ENCODE measurements around the gene HBQ1. TPM values are rescaled to one million over a fixed set of nuclear protein-coding genes. Genes with fewer than 3 reads are reported as not detected.
"Not testable (repeated sequence)": the region's sequence is repeated elsewhere in the genome, so short reads cannot be mapped to it uniquely, and the experiment has no call there.

The HBQ1 gene
- total RNA-seq, 1 donor from 2014 or later: 2.7 TPM

- Histone ChIP-seq H3K9ac (ENCODE audit: low read length) (no peak overlapping the region), H3K79me2 (ENCODE audit: insufficient read depth, low read length) (no peaks in the 10 kb centered on the region), H3K36me3 (ENCODE audit: insufficient read depth, low read length) (no peaks in the 10 kb centered on the region), H4K20me1 (ENCODE audit: insufficient read depth, low read length) (no peaks in the 10 kb centered on the region), H3K4me3 (ENCODE audit: insufficient read depth, low read depth, low read length) (no peak overlapping the region), H3K27ac (ENCODE audit: low read depth, low read length) (no peak overlapping the region), H2AFZ (ENCODE audit: low read depth, low read length) (no peak overlapping the region), H3K9me3 (ENCODE audit: insufficient read depth, low read depth, low read length) (peaks cover 2% of the 10 kb centered on the region), H3K4me2 (ENCODE audit: low read length) (no peak overlapping the region), H3K27me3 (ENCODE audit: insufficient read depth, low read length) (peaks cover 38% of the 10 kb centered on the region), H3K4me1 (ENCODE audit: insufficient read depth, low read length) (peaks cover 6% of the 10 kb centered on the region)
- Mint-ChIP-seq H3K27ac (ENCODE audit: unreplicated experiment) (peak overlapping the region; percentile 26), H3K27me3 (ENCODE audit: low read depth, unreplicated experiment) (peaks cover 47% of the 10 kb centered on the region), H3K4me1 (ENCODE audit: low read depth, unreplicated experiment) (peaks cover 2% of the 10 kb centered on the region), H3K4me3 (ENCODE audit: unreplicated experiment) (no peak overlapping the region), H3K9me3 (ENCODE audit: unreplicated experiment) (peaks cover 6% of the 10 kb centered on the region), H3K36me3 (ENCODE audit: low read depth, unreplicated experiment) (no peaks in the 10 kb centered on the region)
- DNase-seq (ENCODE audit: low read depth) (no peak), FAIRE-seq (no peak)
- TF ChIP-seq EZH2 (IDR thresholded peaks at IDR 0.05; ENCODE audit: insufficient read depth, low read length): no peak
- no peak for TF ChIP-seq CTCF (IDR thresholded peaks at IDR 0.05; ENCODE audit: insufficient read depth, low read depth, low read length)
Observed at GRCh38 chr16:168424-168823, 11.8 kb upstream of the HBQ1 start.

DNA sequence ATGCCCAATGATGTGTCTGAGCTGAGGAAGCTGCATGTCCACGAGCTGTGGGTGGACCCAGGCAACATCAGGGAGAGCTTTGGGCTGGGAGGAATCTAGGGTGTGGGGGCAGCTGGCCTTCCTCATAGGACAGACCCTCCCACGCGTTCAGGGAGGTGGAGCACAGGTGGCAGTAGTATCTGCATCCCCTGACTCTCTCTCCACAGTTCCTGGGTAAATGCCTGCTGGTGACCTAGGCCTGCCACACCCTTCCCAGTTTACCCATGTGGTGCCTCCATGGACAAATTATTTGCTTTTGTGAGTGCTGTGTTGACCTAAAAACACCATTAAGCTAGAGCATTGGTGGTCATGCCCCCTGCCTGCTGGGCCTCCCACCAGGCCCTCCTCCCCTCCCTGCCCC lies 11.2 kb upstream of the HBQ1 start:
- no peaks in the 10 kb centered on the region for H3K36me3 Mint-ChIP-seq (ENCODE audit: low read depth, unreplicated experiment)
- H3K4me1 Mint-ChIP-seq (ENCODE audit: low read depth, unreplicated experiment): peaks cover 2% of the 10 kb centered on the region
- no peak overlapping the region for H3K9ac ChIP-seq (ENCODE audit: low read length)
- H3K27ac ChIP-seq (ENCODE audit: low read depth, low read length): no peak overlapping the region
- no peaks in the 10 kb centered on the region for H4K20me1 ChIP-seq (ENCODE audit: insufficient read depth, low read length)
- H3K4me3 ChIP-seq (ENCODE audit: insufficient read depth, low read depth, low read length): no peak overlapping the region
- H2AFZ ChIP-seq (ENCODE audit: low read depth, low read length): no peak overlapping the region
- TF ChIP-seq CTCF (IDR thresholded peaks at IDR 0.05; ENCODE audit: insufficient read depth, low read depth, low read length): no peak
- no peak for TF ChIP-seq EZH2 (IDR thresholded peaks at IDR 0.05; ENCODE audit: insufficient read depth, low read length)
- no peak for DNase-seq (ENCODE audit: low read depth)
- H3K9me3 Mint-ChIP-seq (ENCODE audit: unreplicated experiment): peaks cover 6% of the 10 kb centered on the region
- H3K79me2 ChIP-seq (ENCODE audit: insufficient read depth, low read length): no peaks in the 10 kb centered on the region
- H3K4me3 Mint-ChIP-seq (ENCODE audit: unreplicated experiment): no peak overlapping the region
- H3K36me3 ChIP-seq (ENCODE audit: insufficient read depth, low read length): no peaks in the 10 kb centered on the region
- no peak for FAIRE-seq
- peaks cover 6% of the 10 kb centered on the region for H3K4me1 ChIP-seq (ENCODE audit: insufficient read depth, low read length)
- H3K9me3 ChIP-seq (ENCODE audit: insufficient read depth, low read depth, low read length): peaks cover 2% of the 10 kb centered on the region
- peaks cover 38% of the 10 kb centered on the region for H3K27me3 ChIP-seq (ENCODE audit: insufficient read depth, low read length)
- no peak overlapping the region for H3K4me2 ChIP-seq (ENCODE audit: low read length)
- peaks cover 48% of the 10 kb centered on the region for H3K27me3 Mint-ChIP-seq (ENCODE audit: low read depth, unreplicated experiment)
- peak overlapping the region; percentile 26 for H3K27ac Mint-ChIP-seq (ENCODE audit: unreplicated experiment)

DNA sequence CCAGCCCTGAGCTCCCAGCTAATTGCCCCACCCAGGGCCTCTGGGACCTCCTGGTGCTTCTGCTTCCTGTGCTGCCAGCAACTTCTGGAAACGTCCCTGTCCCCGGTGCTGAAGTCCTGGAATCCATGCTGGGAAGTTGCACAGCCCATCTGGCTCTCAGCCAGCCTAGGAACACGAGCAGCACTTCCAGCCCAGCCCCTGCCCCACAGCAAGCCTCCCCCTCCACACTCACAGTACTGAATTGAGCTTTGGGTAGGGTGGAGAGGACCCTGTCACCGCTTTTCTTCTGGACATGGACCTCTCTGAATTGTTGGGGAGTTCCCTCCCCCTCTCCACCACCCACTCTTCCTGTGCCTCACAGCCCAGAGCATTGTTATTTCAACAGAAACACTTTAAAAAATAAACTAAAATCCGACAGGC lies 10.2 kb upstream of the HBQ1 start:
- not testable (repeated sequence) for H3K9me3 ChIP-seq (ENCODE audit: insufficient read depth, low read depth, low read length); H2AFZ ChIP-seq (ENCODE audit: low read depth, low read length); H3K4me1 Mint-ChIP-seq (ENCODE audit: low read depth, unreplicated experiment); H3K27ac ChIP-seq (ENCODE audit: low read depth, low read length); H3K36me3 Mint-ChIP-seq (ENCODE audit: low read depth, unreplicated experiment); FAIRE-seq; H3K27ac Mint-ChIP-seq (ENCODE audit: unreplicated experiment); H3K79me2 ChIP-seq (ENCODE audit: insufficient read depth, low read length); H3K9me3 Mint-ChIP-seq (ENCODE audit: unreplicated experiment); DNase-seq (ENCODE audit: low read depth); H3K9ac ChIP-seq (ENCODE audit: low read length); H3K36me3 ChIP-seq (ENCODE audit: insufficient read depth, low read length); H3K4me2 ChIP-seq (ENCODE audit: low read length); H3K4me1 ChIP-seq (ENCODE audit: insufficient read depth, low read length); H3K4me3 ChIP-seq (ENCODE audit: insufficient read depth, low read depth, low read length); H3K4me3 Mint-ChIP-seq (ENCODE audit: unreplicated experiment); H4K20me1 ChIP-seq (ENCODE audit: insufficient read depth, low read length)
- H3K27me3 Mint-ChIP-seq (ENCODE audit: low read depth, unreplicated experiment): peaks cover 57% of the 10 kb centered on the region
- peaks cover 45% of the 10 kb centered on the region for H3K27me3 ChIP-seq (ENCODE audit: insufficient read depth, low read length)

All from astrocyte (in vitro differentiated cells and primary cell).